ENCODE measurements around the gene SCG3.

SCG3 gene

DNA sequence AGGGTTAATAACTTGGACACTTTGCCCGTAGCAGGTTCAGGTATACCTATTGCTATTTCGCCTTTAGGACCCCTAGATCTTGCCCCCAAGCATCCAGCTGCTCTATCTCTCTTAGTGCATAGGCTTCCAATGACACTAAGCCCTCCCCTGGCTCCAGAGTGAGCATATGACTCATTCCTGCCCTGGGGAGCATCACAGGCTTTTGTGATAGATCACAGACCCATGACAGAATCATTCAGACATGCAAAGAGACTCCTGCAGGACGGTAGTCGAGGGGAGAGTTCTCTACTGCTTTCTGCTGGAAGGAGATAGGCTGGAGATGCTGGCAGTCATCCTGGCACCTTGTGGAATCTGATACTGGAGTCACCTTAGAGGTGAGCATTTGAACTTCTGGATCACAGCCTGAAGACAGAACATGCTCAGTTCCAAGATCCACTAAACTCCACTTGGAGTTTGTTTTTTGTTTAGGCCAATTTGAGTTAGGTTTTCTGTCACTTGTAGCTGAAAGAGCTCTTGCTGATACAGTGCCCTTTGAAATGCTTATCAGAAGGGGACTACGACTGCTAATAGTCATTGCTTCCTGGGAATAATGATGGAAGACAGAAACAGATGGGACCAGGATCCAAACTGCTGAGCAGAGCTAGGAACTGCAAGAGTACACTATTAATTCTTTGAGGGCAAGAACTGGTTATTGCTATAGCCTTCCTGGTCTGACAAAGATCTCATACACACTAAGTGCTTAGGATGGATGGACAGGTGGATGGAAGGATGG lies 45.2 kb downstream of the SCG3 start:
- peak overlapping the region; percentile 54 for H3K4me2 ChIP-seq
- TF ChIP-seq Cebpa-rat (IDR thresholded peaks at IDR 0.05), result no peak
- no peak overlapping the region for H3K27ac ChIP-seq
- no peaks in the 10 kb centered on the region for H3K27me3 ChIP-seq
- H3K4me1 ChIP-seq, result peaks cover 75% of the 10 kb centered on the region
- H3K4me3 ChIP-seq, result no peak overlapping the region
- H3K36me3 ChIP-seq, result peaks cover 18% of the 10 kb centered on the region
- H3K9me3 ChIP-seq, result no peaks in the 10 kb centered on the region
- H4K20me1 ChIP-seq, result peaks cover 52% of the 10 kb centered on the region
- no peak overlapping the region for H3K9ac ChIP-seq

DNA sequence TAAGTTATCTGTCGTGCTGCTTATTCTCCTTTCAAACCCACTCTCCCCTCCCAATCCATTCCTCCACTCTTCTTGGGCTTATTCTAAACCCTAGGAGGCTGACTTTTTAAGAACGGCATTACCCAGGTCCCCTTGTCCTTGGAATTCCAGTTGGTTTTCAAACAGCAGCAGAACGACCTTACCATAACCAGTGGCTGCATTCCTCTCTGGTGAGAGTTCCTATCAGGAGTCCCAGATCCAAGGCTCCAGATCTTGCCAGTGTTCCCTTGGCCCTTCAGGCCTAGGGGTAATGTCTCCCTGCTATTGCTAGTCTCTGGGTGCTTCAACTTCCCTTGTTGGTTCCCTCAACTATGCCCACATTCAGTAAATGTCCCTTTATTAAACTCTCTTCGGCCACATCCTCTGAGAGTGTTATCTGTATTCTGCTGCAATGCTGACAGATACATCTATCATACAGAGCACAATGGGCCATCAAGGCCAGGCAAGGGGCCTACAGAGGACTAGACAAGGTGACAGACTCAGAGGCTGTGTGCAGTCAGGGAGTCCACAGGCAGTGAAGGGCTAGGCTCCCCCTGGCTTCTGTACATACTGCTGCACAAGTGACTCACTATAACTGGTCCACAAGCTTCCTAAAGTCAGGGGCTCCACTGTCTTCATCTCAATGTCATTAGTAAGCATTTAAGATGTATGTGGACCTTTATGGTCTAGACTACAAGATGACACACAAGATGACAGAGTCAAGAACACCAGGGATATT lies 46.0 kb downstream of the SCG3 start:
- H3K9me3 ChIP-seq, result no peaks in the 10 kb centered on the region
- H3K36me3 ChIP-seq, result peaks cover 10% of the 10 kb centered on the region; the same call in 1 of the 2 replicates
- H3K4me1 ChIP-seq, result peaks cover 83% of the 10 kb centered on the region
- H3K27me3 ChIP-seq, result no peaks in the 10 kb centered on the region
- H3K4me3 ChIP-seq, result no peak overlapping the region
- peak overlapping the region; percentile 54 for H3K4me2 ChIP-seq
- TF ChIP-seq Cebpa-rat (IDR thresholded peaks at IDR 0.05), result no peak
- no peak overlapping the region for H3K9ac ChIP-seq
- H4K20me1 ChIP-seq, result peaks cover 59% of the 10 kb centered on the region
- 0 out of 2 replicates have a peak overlapping the region, but pooled peaks have one; percentile 33 for H3K27ac ChIP-seq

DNA sequence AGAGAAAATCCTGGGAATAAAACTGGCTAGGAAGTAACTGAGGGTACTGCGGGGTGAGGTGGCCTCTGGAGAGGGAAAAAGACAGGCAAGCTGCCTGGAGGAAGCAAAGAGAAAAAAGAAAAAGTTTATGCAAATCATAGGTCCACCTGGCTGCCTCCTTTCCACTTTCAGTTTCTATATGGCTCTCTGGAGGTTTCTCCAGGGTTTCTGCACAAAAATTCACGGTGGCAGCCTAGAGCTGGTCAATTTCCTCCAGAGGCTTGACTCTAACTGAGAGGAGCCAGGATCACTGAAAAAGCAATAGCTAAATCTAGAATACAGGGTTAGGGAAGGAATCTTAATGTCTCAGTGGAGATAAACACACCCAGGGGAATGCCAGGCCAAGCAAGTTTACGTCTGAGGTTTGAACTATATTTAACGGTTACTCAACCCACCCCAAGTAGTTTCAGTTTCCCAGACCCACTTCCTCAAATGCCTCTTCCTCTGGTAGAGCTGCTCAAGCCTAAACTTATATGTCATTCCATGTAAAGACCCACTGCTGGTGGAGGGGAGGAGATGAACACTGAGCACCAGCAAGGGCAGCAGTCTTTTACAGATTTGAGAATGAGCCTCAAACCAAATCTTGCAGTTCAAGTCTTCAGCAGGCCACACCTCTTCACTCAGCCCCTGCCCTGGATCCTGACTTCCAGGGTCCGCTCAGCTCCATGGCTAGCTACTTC lies 50.4 kb downstream of the SCG3 start:
- peak; percentile 75 for TF ChIP-seq Cebpa-rat (IDR thresholded peaks at IDR 0.05)
- Histone ChIP-seq H3K4me3 (peak overlapping the region; percentile 55), H3K9ac (peak overlapping the region; percentile 64), H3K36me3 (0 out of 2 replicates have a peak, but pooled peaks cover 5% of the 10 kb centered on the region), H3K9me3 (no peaks in the 10 kb centered on the region), H3K27ac (peak overlapping the region; percentile 82), H3K4me2 (peak overlapping the region; percentile 91), H3K27me3 (no peaks in the 10 kb centered on the region), H3K4me1 (peaks cover 99% of the 10 kb centered on the region), H4K20me1 (peaks cover 59% of the 10 kb centered on the region)

DNA sequence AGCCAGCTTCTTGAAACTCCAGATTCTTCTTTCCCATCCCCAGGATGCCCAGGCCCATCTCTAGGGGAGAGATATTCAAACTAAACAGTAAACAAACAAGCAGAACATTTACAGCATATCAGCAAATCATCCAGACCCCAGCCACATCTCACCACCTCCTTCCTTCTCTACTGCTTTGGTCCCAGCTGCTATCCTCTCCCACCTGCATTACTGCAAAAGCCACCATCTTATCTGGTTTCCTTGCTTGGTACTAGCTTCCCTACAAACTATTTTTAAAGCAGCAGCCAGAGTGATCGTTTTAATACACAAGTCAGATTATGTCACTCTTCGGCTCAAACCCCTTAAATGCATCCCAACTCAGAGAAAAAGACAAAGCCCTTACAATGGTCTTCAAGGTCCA lies 51.3 kb downstream of the SCG3 start:
- H3K9ac ChIP-seq, result peak overlapping the region; percentile 58; the same call in 1 of the 2 replicates
- H3K27me3 ChIP-seq, result no peaks in the 10 kb centered on the region
- no peak for TF ChIP-seq Cebpa-rat (IDR thresholded peaks at IDR 0.05)
- 0 out of 2 replicates have a peak, but pooled peaks cover 5% of the 10 kb centered on the region for H3K36me3 ChIP-seq
- peak overlapping the region; percentile 82 for H3K27ac ChIP-seq
- H3K4me1 ChIP-seq, result peaks cover 91% of the 10 kb centered on the region
- H3K4me2 ChIP-seq, result peak overlapping the region; percentile 91
- peak overlapping the region; percentile 55; the same call in 1 of the 2 replicates for H3K4me3 ChIP-seq
- no peaks in the 10 kb centered on the region for H3K9me3 ChIP-seq
- H4K20me1 ChIP-seq, result peaks cover 50% of the 10 kb centered on the region

DNA sequence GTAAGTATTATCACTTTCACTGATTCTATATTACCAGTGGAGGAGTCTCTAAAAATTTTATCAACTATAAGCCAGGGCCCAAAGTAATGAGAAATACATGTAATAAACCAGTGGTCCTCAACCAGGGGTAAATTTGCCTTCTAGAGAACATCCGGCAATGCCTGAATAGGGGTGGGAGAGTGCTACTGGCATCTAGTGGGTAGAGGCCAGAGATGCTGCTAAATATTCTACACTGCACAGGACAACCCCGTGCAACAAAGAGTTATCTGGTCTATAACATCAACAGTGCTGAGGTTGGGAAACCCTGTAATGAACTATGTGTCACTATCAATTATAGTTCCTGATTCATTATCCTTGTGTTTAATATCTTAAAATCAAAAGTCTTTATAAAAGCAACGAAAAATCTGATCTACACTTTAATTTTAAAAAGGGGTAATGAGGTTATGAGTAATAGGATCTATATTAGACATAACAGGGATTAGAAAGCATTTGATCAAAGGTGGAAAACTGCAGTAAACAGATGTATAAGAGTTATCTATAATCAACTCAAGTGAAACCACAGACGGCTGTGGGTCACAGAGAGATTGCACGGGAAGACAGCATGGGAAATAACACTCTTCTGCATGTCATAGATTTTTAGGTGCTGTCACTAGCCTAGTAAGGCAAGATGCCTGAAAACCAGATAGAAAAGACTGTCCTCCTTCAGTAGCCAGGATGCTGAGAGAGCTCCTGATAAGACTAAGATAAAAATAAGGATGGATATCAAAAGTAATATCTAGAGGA lies 54.1 kb downstream of the SCG3 start:
- TF ChIP-seq Cebpa-rat (IDR thresholded peaks at IDR 0.05), result no peak
- peak overlapping the region; percentile 82 for H3K27ac ChIP-seq
- H3K4me1 ChIP-seq, result peaks cover 75% of the 10 kb centered on the region
- peaks cover 44% of the 10 kb centered on the region for H4K20me1 ChIP-seq
- no peaks in the 10 kb centered on the region for H3K36me3 ChIP-seq
- H3K4me3 ChIP-seq, result peak overlapping the region; percentile 85
- no peaks in the 10 kb centered on the region for H3K9me3 ChIP-seq
- H3K4me2 ChIP-seq, result peak overlapping the region; percentile 91
- no peaks in the 10 kb centered on the region for H3K27me3 ChIP-seq
- H3K9ac ChIP-seq, result peak overlapping the region; percentile 88; the same call in 1 of the 2 replicates

DNA sequence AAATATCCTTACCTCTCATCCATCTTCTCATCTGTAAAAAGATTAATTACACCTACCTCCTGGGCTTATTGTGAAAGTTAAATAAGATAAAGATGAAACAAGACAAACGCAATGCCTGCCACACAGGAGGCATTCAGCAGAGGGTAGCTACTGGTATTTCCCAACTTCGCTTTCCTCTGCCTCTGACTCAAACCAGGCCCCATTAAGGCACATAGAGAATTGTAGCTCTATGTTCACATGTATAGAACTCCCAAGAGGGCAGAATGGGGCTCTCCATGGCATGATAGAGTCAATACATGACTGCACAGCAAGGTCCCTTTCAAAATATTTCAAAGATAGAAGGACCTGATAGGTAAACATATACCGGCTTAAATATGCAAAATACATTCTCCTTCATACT lies 54.8 kb downstream of the SCG3 start:
- peak overlapping the region; percentile 91 for H3K4me2 ChIP-seq
- H3K4me1 ChIP-seq, result peaks cover 68% of the 10 kb centered on the region
- peaks cover 39% of the 10 kb centered on the region for H4K20me1 ChIP-seq
- peak overlapping the region; percentile 85 for H3K4me3 ChIP-seq
- peak overlapping the region; percentile 88 for H3K9ac ChIP-seq
- H3K27ac ChIP-seq, result peak overlapping the region; percentile 8; the same call in 1 of the 2 replicates
- no peaks in the 10 kb centered on the region for H3K9me3 ChIP-seq
- H3K36me3 ChIP-seq, result no peaks in the 10 kb centered on the region
- no peaks in the 10 kb centered on the region for H3K27me3 ChIP-seq
- no peak for TF ChIP-seq Cebpa-rat (IDR thresholded peaks at IDR 0.05)

DNA sequence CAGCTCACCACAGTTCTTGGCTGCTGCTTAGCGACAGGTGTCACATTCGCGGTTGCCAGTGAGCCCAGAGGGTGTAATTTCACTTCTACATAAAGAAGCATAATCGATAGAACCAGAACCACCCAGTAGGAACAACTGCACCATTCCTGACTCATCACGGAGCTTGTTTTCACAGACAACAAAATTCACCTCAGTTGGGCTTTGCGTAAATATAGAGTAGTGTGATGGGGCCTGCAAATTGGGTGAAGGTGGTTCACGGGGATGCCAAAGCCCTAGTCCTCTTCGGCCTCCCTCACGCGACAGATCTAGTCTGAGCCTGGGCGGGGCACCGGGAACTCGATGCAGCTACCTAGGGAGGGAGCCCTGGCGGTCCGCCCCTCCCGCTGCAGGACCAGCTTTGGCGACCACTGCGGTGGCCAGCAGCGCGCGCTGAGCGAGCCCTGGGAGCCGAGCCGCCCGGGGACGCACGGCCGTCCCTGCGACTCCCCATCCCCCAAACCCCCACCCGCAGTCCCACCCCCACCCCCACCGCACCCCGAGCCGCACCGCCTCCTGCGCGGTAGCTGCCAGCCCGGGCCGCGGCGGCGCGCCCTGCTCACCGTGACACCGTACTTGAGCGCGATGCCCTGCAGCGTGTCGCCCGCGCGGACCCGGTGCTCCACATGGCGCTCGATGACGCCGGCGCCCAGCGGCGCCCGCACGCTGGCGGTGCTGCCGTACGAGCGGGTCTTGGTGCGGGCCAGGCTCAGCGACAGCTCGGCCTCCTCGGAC lies 55.6 kb downstream of the SCG3 start:
- Histone ChIP-seq H3K4me2 (peak overlapping the region; percentile 91), H3K4me1 (peaks cover 59% of the 10 kb centered on the region)

DNA sequence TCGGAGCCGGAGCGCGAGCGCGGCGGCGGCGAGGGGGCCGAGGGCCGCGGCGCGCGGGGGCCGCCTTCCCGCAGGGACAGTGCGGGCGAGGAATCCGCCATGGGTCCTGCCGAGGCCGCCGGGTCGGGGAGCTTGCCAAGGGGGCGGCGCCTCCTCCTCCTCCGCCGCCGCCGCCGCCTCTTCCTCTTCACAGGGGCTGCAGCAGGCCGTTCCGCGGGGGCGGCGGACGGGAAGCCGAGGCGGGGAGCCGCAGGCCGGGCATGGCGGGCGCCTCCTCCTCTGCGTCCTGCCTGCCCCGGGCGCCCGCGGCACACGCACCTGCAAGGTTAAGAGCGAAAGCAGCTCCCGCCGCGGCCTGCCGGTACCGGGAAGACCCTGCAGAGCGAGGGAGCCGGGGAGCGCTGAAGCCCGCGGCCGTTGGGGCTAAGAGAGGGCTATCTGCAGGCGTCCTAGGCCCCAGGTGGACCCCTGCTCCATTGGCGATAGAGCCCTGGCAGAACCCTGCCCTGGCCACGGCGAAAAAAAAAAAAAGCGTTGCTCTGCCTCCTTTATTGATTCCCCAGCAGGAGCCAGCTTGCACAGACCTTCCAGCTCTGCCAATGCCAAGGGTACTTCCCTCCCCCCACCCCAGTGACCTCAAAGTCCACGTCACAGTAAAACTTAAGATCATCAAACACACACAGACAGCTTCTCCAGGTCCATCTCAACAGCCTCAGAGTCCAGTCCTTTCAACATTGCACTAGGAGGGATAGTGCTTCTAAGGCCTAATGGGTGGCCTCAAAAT lies 56.4 kb downstream of the SCG3 start, which contains the start of gene LYSMD2:
LYSMD2 (minus strand) TSS at position 134 of the 784 bp plus-strand sequence; CDS start at position 101, 33 bp downstream.
- peak within 1 kb of the TSS; percentile 88 for H3K9ac ChIP-seq
- peaks cover 52% of the 10 kb centered on the region for H3K4me1 ChIP-seq
- H4K20me1 ChIP-seq, result peaks cover 24% of the 10 kb centered on the region
- no peaks in the 10 kb centered on the region for H3K27me3 ChIP-seq
- H3K9me3 ChIP-seq, result no peaks in the 10 kb centered on the region
- no peak for TF ChIP-seq Cebpa-rat (IDR thresholded peaks at IDR 0.05)
- no peaks in the 10 kb centered on the region for H3K36me3 ChIP-seq
- H3K27ac ChIP-seq, result peak within 1 kb of the TSS; percentile 92
- peak within 1 kb of the TSS; percentile 85 for H3K4me3 ChIP-seq
- H3K4me2 ChIP-seq, result peak within 1 kb of the TSS; percentile 91

More for the DNA sequence above, 55.6 kb downstream of the SCG3 start:
- Histone ChIP-seq H3K27ac (peak overlapping the region; percentile 92), H3K4me3 (peak overlapping the region; percentile 85), H3K36me3 (no peaks in the 10 kb centered on the region), H3K9me3 (no peaks in the 10 kb centered on the region), H3K9ac (peak overlapping the region; percentile 88), H4K20me1 (peaks cover 32% of the 10 kb centered on the region), H3K27me3 (no peaks in the 10 kb centered on the region)
- no peak for TF ChIP-seq Cebpa-rat (IDR thresholded peaks at IDR 0.05)

All from BLaER1 (cell line).